Measurements from ENCODE around the gene TAF1B.
"Not testable (repeated sequence)": the region's sequence is repeated elsewhere in the genome, so short reads cannot be mapped to it uniquely, and the experiment has no call there.

TAF1B gene

DNA sequence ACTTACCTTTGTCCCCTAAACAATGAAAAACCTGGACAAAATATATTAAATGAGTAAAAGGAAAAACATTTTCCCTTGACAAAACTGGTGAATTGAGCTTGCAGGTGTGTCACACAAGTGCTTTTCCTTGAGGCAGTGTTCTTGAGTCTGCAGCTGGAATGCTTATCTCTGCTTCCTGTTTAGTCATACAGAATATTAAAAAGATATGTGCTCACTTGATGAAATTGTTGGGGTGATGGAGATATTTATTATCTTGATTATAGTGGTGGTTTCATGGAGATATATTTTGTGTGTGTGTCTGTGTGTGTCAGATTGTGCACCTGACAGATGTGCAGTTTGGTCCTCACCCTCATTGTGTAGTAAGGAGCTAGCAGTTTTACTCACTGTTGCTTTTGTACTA, 3.3 kb downstream of the TAF1B start:
- Histone ChIP-seq H3K4me1 (ENCODE audit: control insufficient read depth, insufficient read depth, low read length, poor library complexity, severe bottlenecking) (peaks cover 12% of the 10 kb centered on the region), H3K9me3 (ENCODE audit: control insufficient read depth, low read length) (no peaks in the 10 kb centered on the region), H3K36me3 (ENCODE audit: control insufficient read depth, insufficient read depth, low read length) (peaks cover 27% of the 10 kb centered on the region), H3K27me3 (replicated peaks; ENCODE audit: control insufficient read depth, insufficient read depth, low read length, poor library complexity, severe bottlenecking) (no peaks in the 10 kb centered on the region), H3K4me3 (ENCODE audit: insufficient read depth, low read depth, low read length, poor library complexity, severe bottlenecking) (no peak overlapping the region), H3K27ac (ENCODE audit: insufficient read depth, low read length, poor library complexity, severe bottlenecking) (no peak overlapping the region)
- no peak for DNase-seq

DNA sequence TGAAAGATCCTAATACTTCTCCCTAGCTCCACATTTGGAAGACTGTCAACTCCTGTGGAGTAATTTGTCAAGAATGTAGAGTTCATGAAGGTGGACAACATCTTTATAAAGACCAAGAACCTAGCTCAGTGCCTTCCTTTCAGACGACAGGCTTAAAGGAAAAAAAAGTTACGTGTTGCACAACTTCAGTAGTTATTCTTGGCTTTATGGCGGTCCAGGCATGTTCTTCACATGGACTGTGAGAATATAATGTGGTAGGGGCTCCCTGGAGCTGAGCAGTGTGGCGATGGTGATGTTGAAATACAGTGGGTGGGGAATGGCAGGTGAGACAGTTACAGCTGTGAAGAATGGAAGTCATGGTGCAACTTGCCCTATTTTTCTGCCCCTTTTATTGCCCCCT, 3.9 kb downstream of the TAF1B start:
- DNase-seq = no peak
- H3K27me3 ChIP-seq (replicated peaks; ENCODE audit: control insufficient read depth, insufficient read depth, low read length, poor library complexity, severe bottlenecking) = no peaks in the 10 kb centered on the region
- peaks cover 32% of the 10 kb centered on the region for H3K36me3 ChIP-seq (ENCODE audit: control insufficient read depth, insufficient read depth, low read length)
- H3K4me1 ChIP-seq (ENCODE audit: control insufficient read depth, insufficient read depth, low read length, poor library complexity, severe bottlenecking) = peaks cover 12% of the 10 kb centered on the region
- no peak overlapping the region for H3K27ac ChIP-seq (ENCODE audit: insufficient read depth, low read length, poor library complexity, severe bottlenecking)
- H3K4me3 ChIP-seq (ENCODE audit: insufficient read depth, low read depth, low read length, poor library complexity, severe bottlenecking) = no peak overlapping the region
- no peaks in the 10 kb centered on the region for H3K9me3 ChIP-seq (ENCODE audit: control insufficient read depth, low read length)

DNA sequence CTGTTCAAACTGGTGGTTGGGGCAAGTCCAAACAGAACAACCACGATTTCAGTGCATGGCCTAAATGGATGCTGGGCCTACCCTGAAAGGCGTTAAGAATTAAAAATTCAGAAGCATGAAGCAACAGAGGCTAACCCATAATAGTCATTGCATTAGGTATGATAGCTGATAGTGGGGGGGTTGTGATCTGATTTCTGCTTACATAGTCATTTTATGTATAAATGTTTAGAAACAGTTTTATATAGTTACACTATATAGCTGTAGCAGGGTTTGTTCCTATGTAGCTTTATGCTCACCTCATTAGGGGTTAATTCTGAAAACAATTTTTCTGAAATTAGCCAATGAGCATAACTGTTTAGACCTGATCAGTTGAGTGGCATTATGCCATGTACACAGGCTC, 9.6 kb downstream of the TAF1B start:
- H3K27me3 ChIP-seq (replicated peaks; ENCODE audit: control insufficient read depth, insufficient read depth, low read length, poor library complexity, severe bottlenecking) = no peaks in the 10 kb centered on the region
- no peaks in the 10 kb centered on the region for H3K4me1 ChIP-seq (ENCODE audit: control insufficient read depth, insufficient read depth, low read length, poor library complexity, severe bottlenecking)
- peaks cover 67% of the 10 kb centered on the region for H3K36me3 ChIP-seq (ENCODE audit: control insufficient read depth, insufficient read depth, low read length)
- H3K9me3 ChIP-seq (ENCODE audit: control insufficient read depth, low read length) = no peaks in the 10 kb centered on the region
- no peak overlapping the region for H3K27ac ChIP-seq (ENCODE audit: insufficient read depth, low read length, poor library complexity, severe bottlenecking)
- no peak overlapping the region for H3K4me3 ChIP-seq (ENCODE audit: insufficient read depth, low read depth, low read length, poor library complexity, severe bottlenecking)
- DNase-seq = no peak

DNA sequence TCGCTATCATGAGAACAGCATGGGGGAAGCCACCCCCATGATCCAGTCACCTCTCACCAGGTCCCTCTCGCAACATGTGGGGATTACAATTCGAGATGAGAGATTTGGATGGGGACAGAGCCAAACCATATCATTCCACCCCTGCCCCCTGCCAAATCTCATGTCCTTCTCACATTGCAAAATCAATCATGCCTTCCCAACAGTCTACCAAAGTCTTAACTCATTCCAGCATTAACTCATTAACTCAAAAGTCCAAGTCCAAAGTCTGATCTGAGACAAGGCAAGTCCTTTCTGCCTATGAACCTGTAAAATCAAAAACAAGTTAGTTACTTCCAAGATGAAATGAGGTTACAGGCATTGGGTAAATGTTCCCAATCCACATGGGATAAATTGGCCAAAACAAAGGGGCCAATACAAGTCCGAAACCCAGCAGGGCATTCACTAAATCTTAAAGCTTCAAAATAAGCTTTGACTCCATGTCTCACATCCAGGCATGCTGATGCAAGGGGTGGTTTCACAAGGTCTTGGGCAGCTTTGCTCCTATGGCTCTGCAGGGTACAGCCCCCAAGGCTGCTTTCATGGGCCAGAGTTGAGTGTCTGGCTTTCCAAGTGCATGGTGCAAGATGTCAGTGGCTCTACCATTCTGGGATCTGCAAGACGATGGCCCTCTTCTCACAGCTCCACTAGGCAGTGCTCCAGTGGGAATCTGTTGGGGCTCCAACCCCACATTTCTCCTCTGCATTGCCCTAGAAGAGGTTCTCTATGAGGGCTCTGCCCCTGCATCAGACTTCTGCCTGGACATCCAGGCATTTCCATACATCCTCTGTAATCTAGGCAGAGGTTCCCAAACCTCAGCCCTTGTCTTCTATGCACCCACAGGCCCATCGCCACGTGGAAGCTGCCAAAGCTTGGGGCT, 14.8 kb downstream of the TAF1B start:
- Histone ChIP-seq H3K4me3 (ENCODE audit: insufficient read depth, low read depth, low read length, poor library complexity, severe bottlenecking) (no peak overlapping the region), H3K27me3 (replicated peaks; ENCODE audit: control insufficient read depth, insufficient read depth, low read length, poor library complexity, severe bottlenecking) (no peaks in the 10 kb centered on the region), H3K27ac (ENCODE audit: insufficient read depth, low read length, poor library complexity, severe bottlenecking) (no peak overlapping the region), H3K9me3 (ENCODE audit: control insufficient read depth, low read length) (no peaks in the 10 kb centered on the region), H3K36me3 (ENCODE audit: control insufficient read depth, insufficient read depth, low read length) (peaks cover 46% of the 10 kb centered on the region), H3K4me1 (ENCODE audit: control insufficient read depth, insufficient read depth, low read length, poor library complexity, severe bottlenecking) (no peaks in the 10 kb centered on the region)
- DNase-seq = no peak

DNA sequence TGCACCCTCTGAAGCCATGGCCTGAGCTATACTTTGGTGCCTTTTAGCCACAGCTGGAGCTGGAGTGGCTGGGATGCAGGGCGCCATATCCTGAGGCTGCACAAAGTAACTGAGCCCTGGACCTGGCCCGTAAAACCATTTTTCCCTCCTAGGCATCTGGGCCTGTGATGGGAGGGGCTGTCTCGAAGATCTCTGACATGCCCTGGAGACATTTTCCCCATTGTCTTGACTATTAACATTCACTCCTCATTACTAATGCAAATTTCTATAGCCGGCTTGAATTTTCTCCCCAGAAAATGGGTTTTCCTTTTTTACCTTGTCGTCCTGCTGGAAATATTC, 15.4 kb downstream of the TAF1B start:
- no peaks in the 10 kb centered on the region for H3K27me3 ChIP-seq (replicated peaks; ENCODE audit: control insufficient read depth, insufficient read depth, low read length, poor library complexity, severe bottlenecking)
- H3K9me3 ChIP-seq (ENCODE audit: control insufficient read depth, low read length) = no peaks in the 10 kb centered on the region
- no peaks in the 10 kb centered on the region for H3K4me1 ChIP-seq (ENCODE audit: control insufficient read depth, insufficient read depth, low read length, poor library complexity, severe bottlenecking)
- H3K36me3 ChIP-seq (ENCODE audit: control insufficient read depth, insufficient read depth, low read length) = peaks cover 39% of the 10 kb centered on the region
- no peak overlapping the region for H3K4me3 ChIP-seq (ENCODE audit: insufficient read depth, low read depth, low read length, poor library complexity, severe bottlenecking)
- DNase-seq = no peak
- no peak overlapping the region for H3K27ac ChIP-seq (ENCODE audit: insufficient read depth, low read length, poor library complexity, severe bottlenecking)

DNA sequence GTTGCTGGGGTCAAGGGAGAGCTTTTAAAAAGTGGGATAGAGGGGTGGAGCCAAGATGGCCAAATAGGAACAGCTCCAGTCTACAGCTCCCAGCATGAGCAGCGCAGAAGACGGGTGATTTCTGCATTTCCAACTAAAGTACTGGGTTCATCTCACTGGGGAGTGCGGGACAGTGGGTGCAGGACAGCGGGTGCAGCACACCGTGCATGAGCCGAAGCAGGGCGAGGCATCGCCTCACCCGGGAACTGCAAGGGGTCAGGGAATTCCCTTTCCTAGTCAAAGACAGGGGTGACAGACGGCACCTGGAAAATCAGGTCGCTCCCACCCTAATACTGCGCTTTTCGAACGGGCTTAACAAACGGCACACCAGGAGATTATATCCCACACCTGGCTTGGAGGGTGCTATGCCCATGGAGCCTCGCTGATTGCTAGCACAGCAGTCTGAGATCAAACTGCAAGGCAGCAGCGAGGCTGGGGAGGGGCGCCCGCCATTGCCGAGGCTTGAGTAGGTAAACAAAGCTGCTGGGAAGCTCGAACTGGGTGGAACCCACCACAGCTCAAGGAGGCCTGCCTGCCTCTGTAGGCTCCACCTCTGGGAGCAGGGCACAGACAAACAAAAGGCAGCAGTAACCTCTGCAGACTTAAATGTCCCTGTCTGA, 17.8 kb downstream of the TAF1B start:
- not testable (repeated sequence) for H3K4me1 ChIP-seq (ENCODE audit: control insufficient read depth, insufficient read depth, low read length, poor library complexity, severe bottlenecking); H3K4me3 ChIP-seq (ENCODE audit: insufficient read depth, low read depth, low read length, poor library complexity, severe bottlenecking); H3K9me3 ChIP-seq (ENCODE audit: control insufficient read depth, low read length); H3K27ac ChIP-seq (ENCODE audit: insufficient read depth, low read length, poor library complexity, severe bottlenecking); DNase-seq; H3K27me3 ChIP-seq (replicated peaks; ENCODE audit: control insufficient read depth, insufficient read depth, low read length, poor library complexity, severe bottlenecking)
- peaks cover 22% of the 10 kb centered on the region for H3K36me3 ChIP-seq (ENCODE audit: control insufficient read depth, insufficient read depth, low read length)

DNA sequence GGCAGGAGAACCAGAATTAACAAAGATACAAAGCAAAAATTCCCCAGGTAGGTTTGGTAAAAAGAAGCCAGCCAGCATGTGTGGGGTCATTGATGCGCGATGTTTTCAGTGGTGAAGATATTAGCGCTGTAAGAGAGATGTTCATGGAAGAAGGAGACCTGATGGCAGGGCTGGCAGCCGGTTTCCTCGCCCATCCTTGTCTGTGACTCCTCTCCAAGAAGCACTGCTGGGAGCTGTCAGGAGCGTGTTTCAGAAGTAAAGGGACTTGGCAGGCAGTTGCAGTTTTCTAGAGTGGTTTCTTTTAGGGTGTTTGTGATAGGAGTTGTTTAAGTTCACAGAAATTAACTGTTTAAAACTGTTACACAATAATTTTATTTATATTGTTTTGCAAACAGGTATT, 24.6 kb downstream of the TAF1B start:
- no peak for DNase-seq
- no peaks in the 10 kb centered on the region for H3K27me3 ChIP-seq (replicated peaks; ENCODE audit: control insufficient read depth, insufficient read depth, low read length, poor library complexity, severe bottlenecking)
- no peaks in the 10 kb centered on the region for H3K4me1 ChIP-seq (ENCODE audit: control insufficient read depth, insufficient read depth, low read length, poor library complexity, severe bottlenecking)
- no peak overlapping the region for H3K27ac ChIP-seq (ENCODE audit: insufficient read depth, low read length, poor library complexity, severe bottlenecking)
- no peaks in the 10 kb centered on the region for H3K9me3 ChIP-seq (ENCODE audit: control insufficient read depth, low read length)
- peaks cover 5% of the 10 kb centered on the region for H3K36me3 ChIP-seq (ENCODE audit: control insufficient read depth, insufficient read depth, low read length)
- H3K4me3 ChIP-seq (ENCODE audit: insufficient read depth, low read depth, low read length, poor library complexity, severe bottlenecking) = no peak overlapping the region

DNA sequence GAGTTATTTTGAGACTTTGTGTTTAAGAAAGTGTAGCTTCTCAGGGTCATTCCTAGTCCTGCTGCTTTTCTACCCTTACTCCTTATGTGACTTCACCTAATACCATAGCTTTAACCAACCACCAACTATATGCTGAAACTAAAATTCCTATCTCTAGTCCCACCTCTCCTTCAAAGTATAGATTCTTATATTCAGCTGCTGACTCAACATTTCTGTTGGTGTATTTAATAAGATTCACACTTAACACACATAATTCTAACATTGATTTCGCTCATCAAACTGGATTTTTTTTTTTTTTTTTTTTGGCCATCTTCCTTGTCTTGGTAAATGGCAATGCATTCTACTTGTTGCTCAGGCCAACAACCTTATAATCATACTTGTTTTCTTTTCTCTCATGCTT, 30.1 kb downstream of the TAF1B start:
- Histone ChIP-seq H3K27ac (ENCODE audit: insufficient read depth, low read length, poor library complexity, severe bottlenecking) (no peak overlapping the region), H3K36me3 (ENCODE audit: control insufficient read depth, insufficient read depth, low read length) (peaks cover 37% of the 10 kb centered on the region), H3K4me1 (ENCODE audit: control insufficient read depth, insufficient read depth, low read length, poor library complexity, severe bottlenecking) (no peaks in the 10 kb centered on the region), H3K9me3 (ENCODE audit: control insufficient read depth, low read length) (no peaks in the 10 kb centered on the region), H3K27me3 (replicated peaks; ENCODE audit: control insufficient read depth, insufficient read depth, low read length, poor library complexity, severe bottlenecking) (no peaks in the 10 kb centered on the region), H3K4me3 (ENCODE audit: insufficient read depth, low read depth, low read length, poor library complexity, severe bottlenecking) (no peak overlapping the region)
- no peak for DNase-seq

DNA sequence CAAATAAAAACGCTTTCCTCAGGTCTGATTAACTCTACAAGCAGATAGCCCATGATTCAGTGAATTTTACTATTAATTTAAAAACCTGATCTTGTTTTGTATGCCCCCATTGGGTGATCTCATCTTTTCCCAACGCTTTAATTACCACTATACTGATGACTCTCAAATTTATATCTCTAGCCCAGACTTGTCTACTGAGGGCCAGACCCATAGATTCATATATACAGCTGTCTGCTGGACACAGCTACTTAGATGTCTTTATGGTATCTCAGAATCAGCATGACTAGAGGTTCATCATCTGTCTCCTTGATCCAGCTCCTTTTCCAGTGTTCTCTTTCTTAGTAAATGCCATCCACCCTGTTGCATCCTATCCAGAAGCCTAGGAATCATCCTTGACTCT, 33.8 kb downstream of the TAF1B start:
- Histone ChIP-seq H3K4me1 (ENCODE audit: control insufficient read depth, insufficient read depth, low read length, poor library complexity, severe bottlenecking) (no peaks in the 10 kb centered on the region), H3K4me3 (ENCODE audit: insufficient read depth, low read depth, low read length, poor library complexity, severe bottlenecking) (no peak overlapping the region), H3K36me3 (ENCODE audit: control insufficient read depth, insufficient read depth, low read length) (peaks cover 36% of the 10 kb centered on the region), H3K27me3 (replicated peaks; ENCODE audit: control insufficient read depth, insufficient read depth, low read length, poor library complexity, severe bottlenecking) (no peaks in the 10 kb centered on the region), H3K27ac (ENCODE audit: insufficient read depth, low read length, poor library complexity, severe bottlenecking) (no peak overlapping the region), H3K9me3 (ENCODE audit: control insufficient read depth, low read length) (no peaks in the 10 kb centered on the region)
- DNase-seq = no peak

DNA sequence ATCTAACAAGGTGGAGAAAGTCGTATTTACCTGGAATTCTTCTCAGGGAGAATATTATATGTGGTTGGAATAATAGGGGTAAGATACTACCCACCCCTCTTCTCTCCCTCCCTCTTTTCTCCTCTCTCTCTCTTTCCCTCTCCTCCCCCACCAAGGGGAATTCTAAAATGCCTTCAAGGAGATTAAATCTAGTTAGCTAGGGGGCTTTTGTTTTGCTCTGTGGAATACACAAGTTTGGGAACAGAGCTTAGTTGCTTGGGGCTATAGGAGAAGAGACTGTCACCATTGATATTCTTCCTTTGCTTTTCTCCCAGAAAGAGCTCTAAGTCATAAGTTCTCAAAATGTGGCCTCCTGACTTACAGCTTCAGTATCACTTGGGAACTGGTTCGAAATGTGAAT, 34.5 kb downstream of the TAF1B start:
- Histone ChIP-seq H3K27ac (ENCODE audit: insufficient read depth, low read length, poor library complexity, severe bottlenecking) (no peak overlapping the region), H3K27me3 (replicated peaks; ENCODE audit: control insufficient read depth, insufficient read depth, low read length, poor library complexity, severe bottlenecking) (no peaks in the 10 kb centered on the region), H3K36me3 (ENCODE audit: control insufficient read depth, insufficient read depth, low read length) (peaks cover 36% of the 10 kb centered on the region), H3K4me1 (ENCODE audit: control insufficient read depth, insufficient read depth, low read length, poor library complexity, severe bottlenecking) (no peaks in the 10 kb centered on the region), H3K9me3 (ENCODE audit: control insufficient read depth, low read length) (no peaks in the 10 kb centered on the region), H3K4me3 (ENCODE audit: insufficient read depth, low read depth, low read length, poor library complexity, severe bottlenecking) (no peak overlapping the region)
- no peak for DNase-seq
